HL-60/S4 treated with phorbol 12-myristate 13-acetate at 8.2 ng/mL for 4 days and 3 days (cell line): ENCODE results near the gene CAPZA2.

Experiments used
- in situ Hi-C: fragments of 300-500 bp; cut with MboI; formaldehyde crosslinking; loops from 2 replicates; pipeline ENCODE4 v1.15.0; 2022; ENCODE audit warnings: low sequenced_read_pairs

Gene CAPZA2

GRCh38 chr7:116862234-116862950 lies at the start of gene CAPZA2:
TSS of gene CAPZA2 (plus strand) at chr7:116862587. CDS start at chr7:116862612, 25 bp downstream.
- in situ Hi-C loops: no loop called here

GRCh38 chr7:116812860-116813259 lies 49.5 kb upstream of the CAPZA2 start:
- in situ Hi-C loops: loop anchor here (25.0 kb wide), 2 partner anchors 226 to 626 kb away; no protein-coding TSS in a partner anchor

GRCh38 chr7:116813371-116813770 lies 49.0 kb upstream of the CAPZA2 start:
- in situ Hi-C loops: loop anchor here (25.0 kb wide), 2 partner anchors 226 to 626 kb away; no protein-coding TSS in a partner anchor

GRCh38 chr7:116815041-116815440 lies 47.3 kb upstream of the CAPZA2 start:
- in situ Hi-C loops: loop anchor here (25.0 kb wide), 2 partner anchors 228 to 628 kb away; no protein-coding TSS in a partner anchor

DNA sequence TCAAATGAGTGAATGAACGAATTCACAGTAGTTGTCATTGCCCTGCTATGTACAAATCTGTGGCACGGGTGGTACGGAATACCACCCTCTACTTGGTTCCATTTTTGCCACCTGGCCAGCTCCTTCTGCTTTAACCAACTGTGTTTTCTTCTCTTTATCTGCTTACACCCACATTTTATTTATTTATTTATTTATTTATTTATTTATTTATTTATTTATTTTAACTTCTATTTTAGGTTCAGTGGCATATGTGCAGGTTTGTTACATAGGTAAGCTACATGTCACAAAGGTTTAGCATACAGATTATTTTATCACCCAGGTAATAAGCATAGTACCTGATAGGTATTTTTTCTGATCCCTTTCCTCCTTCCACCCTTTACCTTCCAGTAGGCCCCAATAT lies 42.2 kb upstream of the CAPZA2 start:
- in situ Hi-C loops: loop anchor here (25.0 kb wide), 2 partner anchors 233 to 633 kb away; no protein-coding TSS in a partner anchor

DNA sequence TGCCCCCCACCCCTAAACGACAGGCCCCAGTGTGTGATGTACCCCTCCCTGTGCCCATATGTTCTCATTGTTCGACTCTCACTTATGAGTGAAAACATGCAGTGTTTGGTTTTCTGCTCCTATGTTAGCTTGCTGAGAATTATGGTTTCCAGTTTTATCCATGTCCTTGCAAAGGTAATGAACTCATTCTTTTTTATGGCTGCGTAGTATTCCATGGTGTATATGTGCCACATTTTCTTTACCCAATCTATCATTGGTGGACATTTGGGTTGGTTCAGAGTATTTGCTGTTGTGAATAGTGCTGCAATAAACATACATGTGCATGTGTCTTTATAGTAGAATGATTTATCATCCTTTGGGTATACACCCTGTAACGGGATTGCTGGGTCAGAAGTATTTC lies 40.7 kb upstream of the CAPZA2 start:
- in situ Hi-C loops: loop anchor here (25.0 kb wide), 2 partner anchors 234 to 634 kb away; no protein-coding TSS in a partner anchor

GRCh38 chr7:116824449-116824848 lies 37.9 kb upstream of the CAPZA2 start:
- in situ Hi-C loops: loop anchor here (25.0 kb wide), 2 partner anchors 237 to 637 kb away; no protein-coding TSS in a partner anchor

DNA sequence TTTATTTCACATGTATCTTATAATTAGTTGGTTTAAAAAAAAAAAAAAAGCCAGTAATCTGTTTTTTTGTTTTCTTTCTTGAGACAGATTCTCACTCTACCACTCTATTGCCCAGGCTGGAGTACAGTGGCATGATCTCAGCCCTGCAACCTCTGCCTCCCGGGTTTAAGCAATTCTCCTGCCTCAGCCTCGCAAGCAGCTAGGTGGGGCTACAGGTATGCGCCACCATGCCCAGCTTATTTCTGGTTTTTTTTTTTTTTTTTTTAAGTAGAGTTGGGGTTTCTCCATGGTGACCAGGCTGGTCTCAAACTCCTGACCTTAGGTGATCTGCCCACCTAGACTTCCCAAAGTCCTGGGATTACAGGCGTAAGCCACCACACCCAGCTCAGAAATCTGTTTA lies 34.1 kb upstream of the CAPZA2 start:
- in situ Hi-C loops: no loop called here

- in situ Hi-C loops: no loop called here
Measured at GRCh38 chr7:116829041-116829440, 33.3 kb upstream of the CAPZA2 start.

DNA sequence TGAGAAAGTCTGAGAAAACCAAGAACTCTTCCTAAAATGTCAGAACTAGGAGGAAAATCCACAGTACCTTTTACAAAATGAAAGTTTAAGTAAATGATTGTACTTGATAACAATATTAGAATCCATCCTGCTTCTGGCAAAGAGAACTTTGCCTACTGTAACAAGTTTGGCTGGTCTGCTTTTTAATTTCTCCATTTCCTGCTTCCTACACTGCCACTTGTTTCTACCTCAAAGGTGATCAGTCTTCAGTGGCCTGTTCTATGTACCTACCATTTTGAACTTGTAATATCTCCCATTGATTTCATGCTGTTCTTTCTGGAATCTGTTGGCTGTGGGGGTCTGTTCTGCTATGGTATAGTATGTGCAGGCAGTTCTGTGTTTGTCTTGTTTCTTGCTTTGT lies 32.9 kb upstream of the CAPZA2 start:
- in situ Hi-C loops: no loop called here

GRCh38 chr7:116832692-116833091 lies 29.7 kb upstream of the CAPZA2 start:
- in situ Hi-C loops: no loop called here

DNA sequence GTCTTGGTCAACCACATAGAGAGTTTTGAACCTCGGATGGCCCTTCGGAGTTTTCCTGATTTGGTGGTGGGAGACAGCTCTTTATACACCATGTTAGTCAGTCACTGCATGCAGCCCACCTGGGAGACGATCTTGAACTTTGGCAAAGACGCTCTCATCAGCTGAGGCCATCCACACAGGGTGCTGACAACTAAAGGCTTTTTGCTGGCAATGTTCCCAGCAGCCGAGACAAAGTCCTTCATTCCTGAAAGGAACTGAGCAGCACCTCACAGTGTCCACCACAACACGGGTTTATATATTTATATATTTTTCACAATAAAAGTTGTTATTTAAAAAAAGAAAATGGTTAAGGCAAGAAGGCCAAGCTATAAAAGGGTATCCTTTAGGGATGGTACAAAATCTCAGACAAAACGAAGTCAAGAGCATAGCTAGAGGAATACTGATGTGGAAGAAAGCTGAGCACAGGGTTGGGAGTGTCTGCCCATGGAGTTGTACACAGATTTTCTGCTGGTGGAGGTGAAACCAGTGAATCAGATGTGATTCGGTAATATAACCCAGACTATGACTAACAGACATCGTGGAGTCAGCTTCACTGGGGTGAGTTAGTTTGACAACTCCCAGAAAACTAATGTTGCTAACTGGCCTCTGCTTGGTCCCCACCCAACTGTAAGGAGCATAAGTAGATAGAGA lies 27.4 kb upstream of the CAPZA2 start:
- in situ Hi-C loops: no loop called here

GRCh38 chr7:116836048-116836447 lies 26.3 kb upstream of the CAPZA2 start:
- in situ Hi-C loops: no loop called here

DNA sequence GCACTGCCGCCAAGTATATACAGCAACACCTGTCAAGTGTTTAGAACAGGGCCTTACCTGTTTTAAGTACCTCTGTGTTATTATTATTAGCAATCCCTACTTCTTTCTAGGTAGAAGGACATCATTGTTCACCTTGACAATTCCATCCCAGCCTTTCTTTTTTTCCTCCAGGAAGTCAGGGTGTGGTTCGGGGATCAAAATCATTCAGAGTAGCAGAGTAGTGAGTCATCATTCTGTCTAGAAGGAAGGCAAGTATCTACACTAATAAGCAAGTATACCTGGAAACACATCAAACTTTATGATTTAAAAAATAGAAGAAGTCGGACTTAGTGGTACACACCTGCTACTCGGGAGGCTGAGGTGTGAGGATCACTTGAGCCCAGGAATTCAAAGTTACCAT lies 25.5 kb upstream of the CAPZA2 start:
- in situ Hi-C loops: no loop called here

DNA sequence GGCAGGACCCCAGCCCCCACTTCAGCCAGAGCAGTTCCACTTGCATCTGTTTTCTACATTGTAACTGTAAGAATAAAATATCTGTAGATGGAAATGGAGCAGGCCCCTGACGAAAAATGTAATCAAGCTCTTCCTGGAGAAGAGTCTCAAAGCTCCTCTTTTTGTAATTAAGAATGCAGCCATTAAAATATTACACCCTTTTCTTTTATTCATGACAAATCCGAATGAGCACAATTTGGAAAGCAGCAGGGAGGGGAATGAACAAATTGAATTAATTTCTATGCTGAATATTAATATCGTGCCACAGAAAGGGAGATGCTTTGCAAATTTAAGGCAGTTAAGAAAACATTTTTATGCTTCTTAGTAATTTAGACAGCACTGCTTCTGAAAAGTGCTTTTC lies 24.8 kb upstream of the CAPZA2 start:
- in situ Hi-C loops: no loop called here

DNA sequence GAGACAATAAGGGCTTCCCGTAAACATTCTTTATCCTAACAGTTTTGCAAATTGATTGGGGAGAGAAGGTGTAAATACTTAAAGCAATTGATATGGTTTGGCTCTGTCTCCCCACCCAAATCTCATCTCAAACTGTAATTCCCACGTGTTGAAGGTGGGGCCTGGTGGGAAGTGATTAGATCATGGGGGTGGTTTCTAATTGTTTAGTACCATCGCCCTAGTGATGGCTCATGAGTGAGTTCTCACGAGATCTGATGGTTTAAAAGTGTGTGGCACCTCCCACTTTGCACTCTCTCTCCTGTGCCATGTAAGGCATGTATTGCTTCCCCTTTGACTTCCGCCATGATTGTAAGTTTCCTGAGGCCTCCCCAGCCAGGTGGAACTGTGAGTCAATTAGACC lies 22.1 kb upstream of the CAPZA2 start:
- in situ Hi-C loops: no loop called here

- in situ Hi-C loops: no loop called here
Measured at GRCh38 chr7:116842371-116842770, 20.0 kb upstream of the CAPZA2 start.

DNA sequence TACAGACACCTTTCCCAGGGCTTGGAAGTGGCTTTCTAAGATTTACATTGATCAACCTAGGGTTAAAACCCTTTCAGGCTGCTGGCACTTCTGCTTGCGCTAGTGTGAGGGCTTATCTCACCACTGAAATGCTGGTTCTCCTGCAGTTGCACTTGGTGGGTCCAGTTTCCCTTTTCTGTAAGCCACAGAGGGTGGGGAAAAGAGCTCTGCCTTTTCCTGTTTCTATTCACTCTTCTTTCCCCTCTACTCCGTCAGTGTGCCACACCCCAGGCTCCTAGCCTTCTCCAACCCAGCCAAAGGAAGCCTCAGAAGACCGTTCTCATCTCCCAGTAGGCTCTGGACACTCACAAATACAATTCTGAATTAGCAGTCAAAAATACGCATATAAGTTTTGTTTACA lies 19.0 kb upstream of the CAPZA2 start:
- in situ Hi-C loops: no loop called here

DNA sequence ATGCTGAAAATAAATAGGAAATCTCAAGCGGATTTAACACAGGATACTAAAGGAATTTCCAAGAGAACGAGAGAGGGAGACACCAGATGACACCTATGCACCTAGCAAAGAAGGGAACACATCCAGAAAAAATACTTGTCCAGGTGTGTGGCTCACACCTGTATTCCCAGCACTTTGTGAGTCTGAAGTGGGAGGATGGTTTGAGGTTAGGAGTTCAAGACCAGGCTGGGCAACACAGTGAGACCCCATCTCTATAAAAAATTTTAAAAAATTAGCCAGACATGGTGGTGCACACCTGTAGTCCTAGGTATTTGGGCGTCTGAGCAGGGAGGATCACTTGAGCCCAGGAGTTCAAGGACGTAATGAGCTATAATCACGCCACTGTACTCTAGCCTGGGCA lies 11.2 kb upstream of the CAPZA2 start:
- in situ Hi-C loops: no loop called here

GRCh38 chr7:116851671-116852070 lies 10.7 kb upstream of the CAPZA2 start:
- in situ Hi-C loops: no loop called here

GRCh38 chr7:116854132-116854531 lies 8.3 kb upstream of the CAPZA2 start:
- in situ Hi-C loops: no loop called here

DNA sequence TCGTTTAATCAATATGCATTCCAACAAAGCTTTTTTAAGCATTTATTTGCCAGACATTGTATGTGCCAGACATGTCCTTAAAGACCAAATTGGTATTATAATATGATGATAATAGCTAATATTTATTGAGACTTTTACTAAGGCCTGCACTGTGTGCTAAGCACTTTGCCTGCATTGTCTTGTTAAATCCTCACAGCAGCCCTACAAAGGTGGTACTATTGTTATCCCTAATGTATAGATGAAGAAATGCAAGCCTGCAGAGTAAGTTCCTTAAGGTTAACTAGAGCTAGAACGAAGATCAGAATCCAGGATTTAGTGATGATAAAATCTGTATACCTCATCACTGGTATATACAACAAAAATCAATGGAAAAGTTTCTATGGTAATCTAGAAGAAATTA lies 5.3 kb upstream of the CAPZA2 start:
- in situ Hi-C loops: no loop called here
